Prostate gland (tissue), 2 donors: ENCODE measurements around the gene FAM193B. TPM values are rescaled to one million over a fixed set of nuclear protein-coding genes. Genes with fewer than 3 reads are reported as not detected.

Experiments
- DNase-seq: peaks from one replicate; pipeline ENCODE4 v3.0.0-alpha.2; 2019; ENCODE audit warnings: low spot score
- H3K27ac ChIP-seq, 2 donors: fragments of 200-600 bp; sonication (generic); 2 replicates each; pipeline ENCODE4 v1.5.1; 2017 to 2019
- H3K27me3 ChIP-seq: fragments of 200-600 bp; sonication (generic); replicated peaks from 2 replicates; pipeline ENCODE4 v1.5.1; 2019; ENCODE audit not compliant: insufficient read depth
- H3K36me3 ChIP-seq, 2 donors: fragments of 200-600 bp; sonication (generic); 1 replicate in 1 of 2; 2 replicates in 1 of 2; pipeline versions ENCODE4 v1.5.1 to v1.8.1; 2017 to 2019
- H3K4me1 ChIP-seq: fragments of 200-600 bp; sonication (generic); replicated peaks from 2 replicates; pipeline ENCODE4 v1.5.1; 2019
- H3K4me3 ChIP-seq, 2 donors: fragments of 200-600 bp; sonication (generic); 2 replicates each; pipeline ENCODE4 v1.5.1; 2017 to 2019
- H3K9me3 ChIP-seq: fragments of 200-600 bp; sonication (generic); 2 replicates; pipeline ENCODE4 v1.5.1; 2017
- CTCF ChIP-seq, 4 experiments: fragments of 200-600 bp in 2 of 4; fragments of 450-650 bp in 2 of 4; sonication (generic) in 2 of 4; IDR thresholded peaks; 1 replicate in 3 of 4; 2 replicates in 1 of 4; pipeline ENCODE4 v1.5.1; 2016 to 2019; ENCODE audit warnings: antibody characterized with exemption in 4 of 4, mild to moderate bottlenecking in 2 of 4, moderate library complexity in 2 of 4
- POLR2A ChIP-seq: fragments of 450-650 bp; IDR thresholded peaks from one replicate; pipeline ENCODE4 v1.6.1; 2016; ENCODE audit warnings: antibody characterized with exemption, mild to moderate bottlenecking
- POLR2AphosphoS5 ChIP-seq: sonication (generic); formaldehyde crosslinking; IDR thresholded peaks from one replicate; pipeline ENCODE4 v1.6.1; 2017; ENCODE audit warnings: antibody characterized with exemption
- WGBS: methylation state at CpG from one replicate; pipeline ENCODE4 v1.1.5; 2018; 5-methylcytosine and 5-hydroxymethylcytosine counted together
- intact Hi-C: fragments of 100-400 bp; cut with DNase I; formaldehyde crosslinking; loops from one replicate; pipeline ENCODE4 v1.14.2; 2022
- total RNA-seq, 2 donors: library from RNA; depleted of rRNA; stranded (reverse); fragments of >200 nt; gene quantifications; one replicate each; pipeline ENCODE4 v1.1.0, GENCODE V29; 2016

Gene FAM193B
- total RNA-seq, 2 donors from 2014 or later = 59.6 to 112 TPM

GRCh38 chr5:177591690-177592009 is 37.3 kb upstream of the FAM193B start:
- H3K4me1 ChIP-seq = peaks cover 3% of the 10 kb centered on the region
- H3K4me3 ChIP-seq = peak overlapping the region; percentile 91
- peaks cover 11 to 14% of the 10 kb centered on the region in 2 donors for H3K36me3 ChIP-seq
- no peak for DNase-seq
- WGBS = 14% methylated on average over 8 of the region's 8 CpGs
- TF ChIP-seq CTCF (IDR thresholded peaks at IDR 0.05) (no peak), POLR2AphosphoS5 (no peak), POLR2A (no peak)
- H3K27me3 ChIP-seq = no peaks in the 10 kb centered on the region
- no peaks in the 10 kb centered on the region for H3K9me3 ChIP-seq
- H3K27ac ChIP-seq = no peak overlapping the region
- intact Hi-C loops = loop anchor here (5.0 kb wide), 1 partner anchor 54 kb away; no protein-coding TSS in a partner anchor

- H3K9me3 ChIP-seq = no peaks in the 10 kb centered on the region
- 80% methylated on average over 1 of the region's 1 CpG for WGBS
- DNase-seq = no peak
- no peak overlapping the region for H3K27ac ChIP-seq
- no peaks in the 10 kb centered on the region for H3K27me3 ChIP-seq
- no peak overlapping the region for H3K4me3 ChIP-seq
- peaks cover 1 to 9% of the 10 kb centered on the region in 2 donors for H3K36me3 ChIP-seq
- intact Hi-C loops = loop anchor here (5.0 kb wide), 1 partner anchor 53 kb away; no protein-coding TSS in a partner anchor
- TF ChIP-seq POLR2AphosphoS5 (no peak), POLR2A (no peak), CTCF (IDR thresholded peaks at IDR 0.05) (no peak)
- H3K4me1 ChIP-seq = peaks cover 3% of the 10 kb centered on the region
These were observed 36.0 kb upstream of the FAM193B start for GRCh38 chr5:177590406-177590805.

- H3K9me3 ChIP-seq = no peaks in the 10 kb centered on the region
- intact Hi-C loops = no loop called here
- no peak overlapping the region for H3K4me3 ChIP-seq
- peaks cover 2% of the 10 kb centered on the region for H3K4me1 ChIP-seq
- no peak for DNase-seq
- WGBS = 24% methylated on average over 13 of the region's 13 CpGs
- H3K27ac ChIP-seq = no peak overlapping the region
- H3K36me3 ChIP-seq = no peaks in the 10 kb centered on the region
- no peaks in the 10 kb centered on the region for H3K27me3 ChIP-seq
- TF ChIP-seq POLR2A = no peak
These were observed 34.1 kb upstream of the FAM193B start for GRCh38 chr5:177588413-177588909.

- Histone ChIP-seq H3K4me3 (no peak overlapping the region), H3K27ac (no peak overlapping the region), H3K9me3 (no peaks in the 10 kb centered on the region), H3K4me1 (peaks cover 3% of the 10 kb centered on the region), H3K27me3 (no peaks in the 10 kb centered on the region), H3K36me3 (no peaks in the 10 kb centered on the region)
- WGBS = 78% methylated on average over 8 of the region's 8 CpGs
- DNase-seq = no peak
- no peak for TF ChIP-seq POLR2A
- TF ChIP-seq CTCF (IDR thresholded peaks at IDR 0.05) = no peak
- TF ChIP-seq POLR2AphosphoS5 = no peak
- intact Hi-C loops = no loop called here
These were observed 24.0 kb upstream of the FAM193B start for GRCh38 chr5:177578316-177578715.

GRCh38 chr5:177576169-177576568 is 21.8 kb upstream of the FAM193B start:
- no peak overlapping the region for H3K4me3 ChIP-seq
- no peaks in the 10 kb centered on the region for H3K9me3 ChIP-seq
- H3K27me3 ChIP-seq = no peaks in the 10 kb centered on the region
- TF ChIP-seq CTCF (IDR thresholded peaks at IDR 0.05) (peak in 1 of 4 experiments; percentile 17), POLR2A (no peak), POLR2AphosphoS5 (no peak)
- no peaks in the 10 kb centered on the region for H3K36me3 ChIP-seq
- DNase-seq = no peak
- 62% methylated on average over 10 of the region's 10 CpGs for WGBS
- H3K4me1 ChIP-seq = peaks cover 3% of the 10 kb centered on the region
- intact Hi-C loops = no loop called here
- H3K27ac ChIP-seq = peak overlapping the region; percentile 64 to 69
